Progenitor cell of endocrine pancreas (in vitro differentiated cells): Measurements from ENCODE around the gene ATF6. TPM values are rescaled to one million over a fixed set of nuclear protein-coding genes. Genes with fewer than 3 reads are reported as not detected.
A peak's percentile ranks its signal among the peaks of the same experiment; 100 is the strongest.

Experiments used
- DNase-seq: peaks from one replicate; pipeline ENCODE4 v3.0.0; 2021; ENCODE audit warnings: low spot score; ENCODE audit not compliant: unreplicated experiment
- H3K27ac Mint-ChIP-seq: 2 replicates; pipeline ENCODE4 v1.8.0; 2021; ENCODE audit warnings: mild to moderate bottlenecking, moderate library complexity, mixed read lengths
- H3K27me3 Mint-ChIP-seq: 2 replicates; pipeline ENCODE4 v1.8.0; 2021; ENCODE audit warnings: mixed read lengths
- H3K36me3 Mint-ChIP-seq: 2 replicates; pipeline ENCODE4 v1.8.0; 2022; ENCODE audit warnings: mixed read lengths; ENCODE audit not compliant: insufficient read depth
- H3K4me1 Mint-ChIP-seq: 2 replicates; pipeline ENCODE4 v1.8.0; 2021; ENCODE audit warnings: low read depth, mixed read lengths
- H3K4me3 Mint-ChIP-seq: 2 replicates; pipeline ENCODE4 v1.8.0; 2021; ENCODE audit warnings: low read depth, mild to moderate bottlenecking, moderate library complexity, mixed read lengths
- H3K9me3 Mint-ChIP-seq: 2 replicates; pipeline ENCODE4 v1.8.0; 2021; ENCODE audit warnings: low read depth, mixed read lengths
- total RNA-seq: library from RNA; stranded (reverse); gene quantifications from 2 replicates; pipeline ENCODE4 v1.2.1, GENCODE V29; 2021
- TF ChIP-seq, protein P1 (sequence below): fragments of 200-600 bp; sonication (generic); IDR thresholded peaks from one replicate; pipeline ENCODE4 v1.5.0; 2021; ENCODE audit warnings: antibody characterized with exemption, mild to moderate bottlenecking; ENCODE audit not compliant: unreplicated experiment

The ATF6 gene
- total RNA-seq, 1 donor from 2014 or later, result 20.4 TPM

DNA sequence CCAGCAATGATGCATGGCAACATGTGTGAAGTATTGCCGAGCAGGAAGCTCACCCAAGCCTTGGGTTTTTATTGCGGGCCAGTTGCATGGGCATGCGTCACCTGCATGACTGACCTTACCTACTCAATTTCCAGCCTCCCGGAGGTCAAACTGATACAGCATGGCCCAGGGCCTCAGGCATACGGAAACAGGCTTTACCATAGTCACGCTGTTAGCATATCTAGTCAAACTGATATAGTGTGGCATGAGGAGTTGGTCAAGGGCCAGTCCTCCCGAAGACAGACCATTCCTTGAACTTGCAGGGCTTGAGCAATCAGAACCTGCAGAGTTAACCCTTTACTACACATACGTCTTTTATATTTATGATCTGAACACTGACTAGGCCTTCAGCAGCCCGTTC, 22.9 kb upstream of the ATF6 start:
- Mint-ChIP-seq H3K27ac (no peak overlapping the region), H3K4me1 (peaks cover 12% of the 10 kb centered on the region), H3K36me3 (no peaks in the 10 kb centered on the region), H3K9me3 (no peaks in the 10 kb centered on the region), H3K27me3 (peaks cover 14% of the 10 kb centered on the region), H3K4me3 (no peak overlapping the region)
- no peak for DNase-seq
- TF ChIP-seq, protein P1, sequence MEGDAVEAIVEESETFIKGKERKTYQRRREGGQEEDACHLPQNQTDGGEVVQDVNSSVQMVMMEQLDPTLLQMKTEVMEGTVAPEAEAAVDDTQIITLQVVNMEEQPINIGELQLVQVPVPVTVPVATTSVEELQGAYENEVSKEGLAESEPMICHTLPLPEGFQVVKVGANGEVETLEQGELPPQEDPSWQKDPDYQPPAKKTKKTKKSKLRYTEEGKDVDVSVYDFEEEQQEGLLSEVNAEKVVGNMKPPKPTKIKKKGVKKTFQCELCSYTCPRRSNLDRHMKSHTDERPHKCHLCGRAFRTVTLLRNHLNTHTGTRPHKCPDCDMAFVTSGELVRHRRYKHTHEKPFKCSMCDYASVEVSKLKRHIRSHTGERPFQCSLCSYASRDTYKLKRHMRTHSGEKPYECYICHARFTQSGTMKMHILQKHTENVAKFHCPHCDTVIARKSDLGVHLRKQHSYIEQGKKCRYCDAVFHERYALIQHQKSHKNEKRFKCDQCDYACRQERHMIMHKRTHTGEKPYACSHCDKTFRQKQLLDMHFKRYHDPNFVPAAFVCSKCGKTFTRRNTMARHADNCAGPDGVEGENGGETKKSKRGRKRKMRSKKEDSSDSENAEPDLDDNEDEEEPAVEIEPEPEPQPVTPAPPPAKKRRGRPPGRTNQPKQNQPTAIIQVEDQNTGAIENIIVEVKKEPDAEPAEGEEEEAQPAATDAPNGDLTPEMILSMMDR, result no peak

- TF ChIP-seq, protein P1, result no peak
- DNase-seq, result no peak
- no peak overlapping the region for H3K4me3 Mint-ChIP-seq
- no peak overlapping the region for H3K27ac Mint-ChIP-seq
- H3K4me1 Mint-ChIP-seq, result peaks cover 25% of the 10 kb centered on the region
- H3K27me3 Mint-ChIP-seq, result peaks cover 9% of the 10 kb centered on the region
- H3K36me3 Mint-ChIP-seq, result peaks cover 2% of the 10 kb centered on the region
- no peaks in the 10 kb centered on the region for H3K9me3 Mint-ChIP-seq
Observed at GRCh38 chr1:161747801-161748200, 18.3 kb upstream of the ATF6 start.

DNA sequence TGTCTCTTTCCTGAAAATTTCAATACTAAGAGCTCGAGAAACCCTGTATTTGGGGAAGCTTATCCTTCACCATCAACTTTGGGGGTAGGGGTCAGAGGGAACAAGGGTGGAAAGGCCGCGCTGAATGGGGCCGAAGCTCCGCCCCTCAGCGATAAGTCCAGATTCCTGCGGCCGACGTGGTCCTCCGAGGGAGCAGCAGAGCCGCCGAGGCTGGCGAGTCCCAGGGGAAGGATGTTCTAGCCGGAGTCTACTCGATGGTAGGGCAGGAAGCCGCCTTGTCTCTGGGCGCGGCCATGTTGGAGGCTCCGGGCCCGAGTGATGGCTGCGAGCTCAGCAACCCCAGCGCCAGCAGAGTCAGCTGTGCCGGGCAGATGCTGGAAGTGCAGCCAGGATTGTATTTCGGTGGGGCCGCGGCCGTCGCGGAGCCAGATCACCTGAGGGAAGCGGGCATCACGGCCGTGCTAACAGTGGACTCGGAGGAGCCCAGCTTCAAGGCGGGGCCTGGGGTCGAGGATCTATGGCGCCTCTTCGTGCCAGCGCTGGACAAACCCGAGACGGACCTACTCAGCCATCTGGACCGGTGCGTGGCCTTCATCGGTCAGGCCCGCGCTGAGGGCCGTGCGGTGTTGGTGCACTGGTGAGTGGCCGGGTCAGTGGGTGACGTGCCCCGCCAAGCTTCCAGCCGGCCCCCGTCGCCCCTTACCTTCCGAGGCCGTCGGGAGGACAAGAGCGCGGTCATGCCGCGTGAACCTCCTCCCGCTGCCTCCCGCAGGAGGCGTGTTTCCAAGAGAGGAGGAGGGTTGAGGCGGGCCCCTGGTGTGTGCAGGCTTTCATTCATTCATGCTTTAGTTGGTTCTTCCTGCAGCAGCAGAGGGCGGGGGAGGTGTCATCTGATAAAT, 16.4 kb upstream of the ATF6 start, which contains the start of gene DUSP12:
Gene DUSP12 (plus strand): TSS at position 278 of the 899 bp plus-strand sequence. CDS start 16 bp downstream, at position 294.
- Mint-ChIP-seq H3K4me3 (peak within 1 kb of the TSS; percentile 99), H3K27ac (peak within 1 kb of the TSS; percentile 99), H3K36me3 (peaks cover 11% of the 10 kb centered on the region), H3K4me1 (peaks cover 24% of the 10 kb centered on the region), H3K27me3 (peaks cover 8% of the 10 kb centered on the region), H3K9me3 (no peaks in the 10 kb centered on the region)
- peak; percentile 78 for DNase-seq
- TF ChIP-seq, protein P1, result no peak

- DNase-seq, result no peak
- Mint-ChIP-seq H3K36me3 (no peaks in the 10 kb centered on the region), H3K4me3 (peak overlapping the region; percentile 37), H3K27me3 (no peaks in the 10 kb centered on the region), H3K4me1 (peaks cover 5% of the 10 kb centered on the region), H3K9me3 (no peaks in the 10 kb centered on the region), H3K27ac (no peak overlapping the region)
- TF ChIP-seq, protein P1, result peak; percentile 60
Observed at GRCh38 chr1:161763522-161764098, 2.5 kb upstream of the ATF6 start.

DNA sequence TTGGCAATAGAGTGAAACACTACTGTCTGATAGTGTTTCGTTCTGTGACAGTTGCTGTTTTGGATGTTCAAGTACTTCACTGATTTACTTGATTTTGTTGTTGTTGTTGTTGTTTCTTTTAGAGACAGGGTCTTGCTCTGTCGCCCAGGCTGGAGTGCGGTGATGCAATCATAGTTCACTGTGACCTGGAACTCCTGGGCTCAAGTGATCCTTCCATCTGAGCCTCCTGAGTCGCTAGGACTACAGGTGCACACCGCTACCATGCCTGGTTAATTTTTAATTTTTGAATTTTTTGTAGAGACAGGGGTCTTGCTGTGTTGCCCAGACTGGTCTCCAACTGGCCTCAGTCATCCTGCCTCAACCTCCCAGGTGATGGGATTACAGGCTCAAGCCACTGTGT, 2.3 kb downstream of the ATF6 start:
- Mint-ChIP-seq H3K9me3 (no peaks in the 10 kb centered on the region), H3K4me3 (peak overlapping the region; percentile 40), H3K36me3 (no peaks in the 10 kb centered on the region), H3K4me1 (peaks cover 5% of the 10 kb centered on the region), H3K27ac (peak overlapping the region; percentile 51), H3K27me3 (no peaks in the 10 kb centered on the region)
- no peak for DNase-seq
- TF ChIP-seq, protein P1, result no peak
